MCF 10A (cell line): ENCODE results near the gene ASB2. TPM values are rescaled to one million over a fixed set of nuclear protein-coding genes. Genes with fewer than 3 reads are reported as not detected.

ENCODE experiments used
- BruUV-seq: library from RNA; stranded (reverse); fragments of 400-500 nt; replicated peaks from 2 replicates; lab custom pipeline; 2021; lab: Mats Ljungman, UMichigan
- CTCF ChIA-PET: fragments of 300-600 bp; sonication (Branson Sonifier 250); formaldehyde crosslinking; extraction: SDS; loops from one replicate; lab custom pipeline; 2021; ENCODE audit warnings: antibody characterized with exemption, inconsistent platforms; lab: Yijun Ruan, JAX
- POLR2A ChIA-PET: fragments of 300-600, 350-650 bp; sonication (Branson Sonifier 250); formaldehyde crosslinking; extraction: SDS; loops from one replicate; lab custom pipeline; 2020; ENCODE audit warnings: antibody characterized with exemption, inconsistent platforms; lab: Yijun Ruan, JAX
- DNase-seq: peaks from one replicate; pipeline ENCODE4 v3.0.0-alpha.2; 2018; ENCODE audit not compliant: unreplicated experiment
- H3K27ac Mint-ChIP-seq: one replicate; pipeline ENCODE4 v1.8.0; 2022; ENCODE audit warnings: mild to moderate bottlenecking, low read depth, mixed read lengths; ENCODE audit not compliant: unreplicated experiment
- H3K27me3 Mint-ChIP-seq: one replicate; pipeline ENCODE4 v1.8.0; 2022; ENCODE audit warnings: mixed read lengths; ENCODE audit not compliant: insufficient read depth, unreplicated experiment
- H3K36me3 Mint-ChIP-seq: one replicate; pipeline ENCODE4 v1.8.0; 2022; ENCODE audit warnings: mild to moderate bottlenecking, moderate library complexity, mixed read lengths; ENCODE audit not compliant: insufficient read depth, unreplicated experiment
- H3K4me1 Mint-ChIP-seq: one replicate; pipeline ENCODE4 v1.8.0; 2022; ENCODE audit warnings: mixed read lengths; ENCODE audit not compliant: insufficient read depth, unreplicated experiment
- H3K4me3 Mint-ChIP-seq: one replicate; pipeline ENCODE4 v1.8.0; 2022; ENCODE audit warnings: mild to moderate bottlenecking, moderate library complexity, mixed read lengths; ENCODE audit not compliant: unreplicated experiment
- H3K9me3 Mint-ChIP-seq: one replicate; pipeline ENCODE4 v1.8.0; 2022; ENCODE audit warnings: mixed read lengths; ENCODE audit not compliant: unreplicated experiment
- intact Hi-C: fragments of 100-400 bp; cut with micrococcal nuclease; formaldehyde crosslinking; loops from 2 replicates; pipeline ENCODE4 v1.14.1; 2022
- total RNA-seq: library from RNA; stranded (reverse); gene quantifications from 2 replicates; pipeline ENCODE4 v1.2.3, GENCODE V29; 2022
- TF ChIP-seq, protein P1 (sequence below): fragments of 200-600 bp; IDR thresholded peaks from one replicate; pipeline ENCODE4 v1.8.0; 2022; ENCODE audit warnings: antibody characterized with exemption, mild to moderate bottlenecking; ENCODE audit not compliant: unreplicated experiment

ASB2 gene
- total RNA-seq, 1 experiment from 2014 or later, result not detected

GRCh38 chr14:94001501-94002396 is 25.4 kb upstream of the ASB2 start:
- Mint-ChIP-seq H3K4me3 (no peak overlapping the region), H3K36me3 (no peaks in the 10 kb centered on the region), H3K27ac (no peak overlapping the region), H3K27me3 (peaks cover 12% of the 10 kb centered on the region), H3K9me3 (no peaks in the 10 kb centered on the region), H3K4me1 (peaks cover 5% of the 10 kb centered on the region)
- DNase-seq, result peak; percentile 63
- TF ChIP-seq, protein P1, sequence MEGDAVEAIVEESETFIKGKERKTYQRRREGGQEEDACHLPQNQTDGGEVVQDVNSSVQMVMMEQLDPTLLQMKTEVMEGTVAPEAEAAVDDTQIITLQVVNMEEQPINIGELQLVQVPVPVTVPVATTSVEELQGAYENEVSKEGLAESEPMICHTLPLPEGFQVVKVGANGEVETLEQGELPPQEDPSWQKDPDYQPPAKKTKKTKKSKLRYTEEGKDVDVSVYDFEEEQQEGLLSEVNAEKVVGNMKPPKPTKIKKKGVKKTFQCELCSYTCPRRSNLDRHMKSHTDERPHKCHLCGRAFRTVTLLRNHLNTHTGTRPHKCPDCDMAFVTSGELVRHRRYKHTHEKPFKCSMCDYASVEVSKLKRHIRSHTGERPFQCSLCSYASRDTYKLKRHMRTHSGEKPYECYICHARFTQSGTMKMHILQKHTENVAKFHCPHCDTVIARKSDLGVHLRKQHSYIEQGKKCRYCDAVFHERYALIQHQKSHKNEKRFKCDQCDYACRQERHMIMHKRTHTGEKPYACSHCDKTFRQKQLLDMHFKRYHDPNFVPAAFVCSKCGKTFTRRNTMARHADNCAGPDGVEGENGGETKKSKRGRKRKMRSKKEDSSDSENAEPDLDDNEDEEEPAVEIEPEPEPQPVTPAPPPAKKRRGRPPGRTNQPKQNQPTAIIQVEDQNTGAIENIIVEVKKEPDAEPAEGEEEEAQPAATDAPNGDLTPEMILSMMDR, result peak; percentile 88
- ChIA-PET CTCF (interaction anchor here (0.6 to 4.1 kb wide), 30 partner anchors 10 to 1857 kb away, joined by 3 to 29 read pairs (median 4); no protein-coding TSS in a partner anchor), POLR2A (interaction anchor here (0.7 kb wide), 1 partner anchor 39 kb away, joined by 3 read pairs; no protein-coding TSS in a partner anchor)
- intact Hi-C loops, result loop anchor here (1.0 to 2.0 kb wide), 2 partner anchors 62 to 347 kb away; no protein-coding TSS in a partner anchor
- no TSS peak for BruUV-seq

GRCh38 chr14:94001016-94001415 is 24.6 kb upstream of the ASB2 start:
- Mint-ChIP-seq H3K4me1 (peaks cover 8% of the 10 kb centered on the region), H3K27me3 (peaks cover 12% of the 10 kb centered on the region), H3K36me3 (no peaks in the 10 kb centered on the region), H3K9me3 (no peaks in the 10 kb centered on the region), H3K27ac (no peak overlapping the region), H3K4me3 (no peak overlapping the region)
- intact Hi-C loops, result loop anchor here (1.0 to 2.0 kb wide), 2 partner anchors 62 to 346 kb away; no protein-coding TSS in a partner anchor
- DNase-seq, result no peak
- CTCF ChIA-PET, result interaction anchor here (0.6 to 1.5 kb wide), 20 partner anchors 10 to 1463 kb away, joined by 3 to 29 read pairs (median 4); no protein-coding TSS in a partner anchor
- TF ChIP-seq, protein P1, result no peak
- POLR2A ChIA-PET, result no interaction called here
- BruUV-seq, result no TSS peak

- H3K27ac Mint-ChIP-seq, result no peak overlapping the region
- no TSS peak for BruUV-seq
- ChIA-PET POLR2A (no interaction called here), CTCF (interaction anchor here (0.6 to 1.7 kb wide), 14 partner anchors 9 to 1464 kb away, joined by 3 to 29 read pairs (median 5); no protein-coding TSS in a partner anchor)
- peaks cover 12% of the 10 kb centered on the region for H3K27me3 Mint-ChIP-seq
- H3K4me1 Mint-ChIP-seq, result peaks cover 14% of the 10 kb centered on the region
- TF ChIP-seq, protein P1, result no peak
- DNase-seq, result no peak
- no peaks in the 10 kb centered on the region for H3K36me3 Mint-ChIP-seq
- H3K4me3 Mint-ChIP-seq, result no peak overlapping the region
- no peaks in the 10 kb centered on the region for H3K9me3 Mint-ChIP-seq
- intact Hi-C loops, result loop anchor here (2.0 kb wide), 1 partner anchor 345 kb away; no protein-coding TSS in a partner anchor
Observed at GRCh38 chr14:94000267-94000666, 23.9 kb upstream of the ASB2 start.

DNA sequence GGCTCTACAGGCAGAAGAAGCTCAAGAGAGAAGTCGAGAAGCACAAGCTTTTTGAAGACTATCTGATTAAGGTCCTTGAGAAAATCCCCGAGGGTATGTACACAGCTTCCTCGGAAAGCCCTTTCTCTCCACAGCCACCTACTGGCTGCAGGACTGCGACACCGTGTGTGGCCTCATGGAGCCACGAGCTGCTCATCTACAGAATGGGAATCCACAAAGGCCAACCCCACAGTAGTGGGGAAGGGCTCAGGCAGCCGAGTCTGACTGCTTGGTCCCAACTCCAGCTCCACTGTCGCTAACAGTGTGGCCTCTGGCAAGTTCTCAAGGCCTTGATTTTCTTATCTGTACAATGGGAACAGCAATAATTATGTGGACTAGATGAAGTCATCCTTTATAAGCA is 23.2 kb upstream of the ASB2 start:
- Mint-ChIP-seq H3K4me3 (no peak overlapping the region), H3K27ac (no peak overlapping the region), H3K4me1 (peaks cover 19% of the 10 kb centered on the region), H3K27me3 (peaks cover 12% of the 10 kb centered on the region), H3K36me3 (no peaks in the 10 kb centered on the region), H3K9me3 (no peaks in the 10 kb centered on the region)
- ChIA-PET CTCF (interaction anchor here (0.6 to 1.7 kb wide), 9 partner anchors 8 to 679 kb away, joined by 3 to 11 read pairs (median 5); no protein-coding TSS in a partner anchor), POLR2A (interaction anchor here (0.6 kb wide), 1 partner anchor 420 kb away, joined by 3 read pairs; no protein-coding TSS in a partner anchor)
- no TSS peak for BruUV-seq
- TF ChIP-seq, protein P1, result no peak
- intact Hi-C loops, result no loop called here
- no peak for DNase-seq
